Activated naive CD4-positive, alpha-beta T cell treated with anti-CD3 and anti-CD28 coated beads, Interleukin-2, amount 10 ng/mL, durations not matched to agents 7 days and 5 days (primary cell): ENCODE results near the gene FNTB.

ENCODE experiments used
- CTCF ChIA-PET: fragments of 350-600 bp; sonication (Branson Sonifier 250); formaldehyde crosslinking; loops from one replicate; lab custom pipeline; 2021; ENCODE audit warnings: antibody characterized with exemption; lab: Charles Lee
- DNase-seq: peaks from one replicate; pipeline ENCODE4 v3.0.0-alpha.2; 2020
- H3K27ac Mint-ChIP-seq: one replicate; pipeline ENCODE4 v1.8.0; 2021; ENCODE audit warnings: mild to moderate bottlenecking, moderate library complexity, mixed read lengths
- H3K27me3 Mint-ChIP-seq: one replicate; pipeline ENCODE4 v1.8.0; 2021; ENCODE audit warnings: mild to moderate bottlenecking, mixed read lengths
- H3K36me3 Mint-ChIP-seq: one replicate; pipeline ENCODE4 v1.8.0; 2021; ENCODE audit warnings: mixed read lengths
- H3K4me1 Mint-ChIP-seq: one replicate; pipeline ENCODE4 v1.8.0; 2021; ENCODE audit warnings: mixed read lengths
- H3K4me3 Mint-ChIP-seq: one replicate; pipeline ENCODE4 v1.8.0; 2021; ENCODE audit warnings: mild to moderate bottlenecking, moderate library complexity, mixed read lengths
- H3K9me3 Mint-ChIP-seq: one replicate; pipeline ENCODE4 v1.8.0; 2021; ENCODE audit warnings: mixed read lengths

The FNTB gene

GRCh38 chr14:65045006-65045405 lies 58.3 kb downstream of the FNTB start:
- Mint-ChIP-seq H3K9me3 (no peaks in the 10 kb centered on the region), H3K27me3 (no peaks in the 10 kb centered on the region), H3K27ac (no peak overlapping the region), H3K4me1 (peaks cover 30% of the 10 kb centered on the region), H3K36me3 (peaks cover 47% of the 10 kb centered on the region), H3K4me3 (no peak overlapping the region)
- DNase-seq = no peak
- CTCF ChIA-PET = no interaction called here

GRCh38 chr14:65045709-65046108 lies 59.0 kb downstream of the FNTB start:
- Mint-ChIP-seq H3K4me3 (no peak overlapping the region), H3K9me3 (no peaks in the 10 kb centered on the region), H3K27ac (no peak overlapping the region)

GRCh38 chr14:65052832-65053231 lies 66.1 kb downstream of the FNTB start:
- H3K4me1 Mint-ChIP-seq = peaks cover 12% of the 10 kb centered on the region
- H3K36me3 Mint-ChIP-seq = peaks cover 29% of the 10 kb centered on the region
- CTCF ChIA-PET = no interaction called here
- no peak overlapping the region for H3K4me3 Mint-ChIP-seq
- H3K9me3 Mint-ChIP-seq = no peaks in the 10 kb centered on the region
- DNase-seq = no peak
- H3K27me3 Mint-ChIP-seq = no peaks in the 10 kb centered on the region
- H3K27ac Mint-ChIP-seq = peak overlapping the region; percentile 19

More at GRCh38 chr14:65045709-65046108, 59.0 kb downstream of the FNTB start:
- no peaks in the 10 kb centered on the region for H3K27me3 Mint-ChIP-seq
- peaks cover 30% of the 10 kb centered on the region for H3K4me1 Mint-ChIP-seq
- CTCF ChIA-PET = no interaction called here
- H3K36me3 Mint-ChIP-seq = peaks cover 45% of the 10 kb centered on the region
- no peak for DNase-seq

- peaks cover 32% of the 10 kb centered on the region for H3K36me3 Mint-ChIP-seq
- no peaks in the 10 kb centered on the region for H3K9me3 Mint-ChIP-seq
- no peaks in the 10 kb centered on the region for H3K27me3 Mint-ChIP-seq
- H3K4me3 Mint-ChIP-seq = no peak overlapping the region
- CTCF ChIA-PET = no interaction called here
- peaks cover 7% of the 10 kb centered on the region for H3K4me1 Mint-ChIP-seq
- H3K27ac Mint-ChIP-seq = no peak overlapping the region
- DNase-seq = no peak
Observed at GRCh38 chr14:65053466-65053865, 66.8 kb downstream of the FNTB start.

- Mint-ChIP-seq H3K36me3 (peaks cover 35% of the 10 kb centered on the region), H3K27ac (peak overlapping the region; percentile 74), H3K4me1 (peaks cover 5% of the 10 kb centered on the region), H3K27me3 (no peaks in the 10 kb centered on the region), H3K4me3 (no peak overlapping the region), H3K9me3 (no peaks in the 10 kb centered on the region)
- DNase-seq = no peak
- CTCF ChIA-PET = no interaction called here
Observed at GRCh38 chr14:65054471-65055085, 67.9 kb downstream of the FNTB start.

GRCh38 chr14:65057695-65058094 lies 71.0 kb downstream of the FNTB start:
- Mint-ChIP-seq H3K4me1 (peaks cover 5% of the 10 kb centered on the region), H3K9me3 (no peaks in the 10 kb centered on the region), H3K27me3 (no peaks in the 10 kb centered on the region), H3K27ac (no peak overlapping the region), H3K36me3 (peaks cover 50% of the 10 kb centered on the region), H3K4me3 (no peak overlapping the region)
- DNase-seq = no peak
- CTCF ChIA-PET = no interaction called here

- Mint-ChIP-seq H3K4me1 (peaks cover 2% of the 10 kb centered on the region), H3K4me3 (no peak overlapping the region), H3K36me3 (peaks cover 61% of the 10 kb centered on the region), H3K9me3 (no peaks in the 10 kb centered on the region), H3K27ac (no peak overlapping the region), H3K27me3 (no peaks in the 10 kb centered on the region)
- CTCF ChIA-PET = no interaction called here
- no peak for DNase-seq
Observed at GRCh38 chr14:65062096-65063075, 75.7 kb downstream of the FNTB start.

GRCh38 chr14:65065719-65066118 lies 79.0 kb downstream of the FNTB start:
- Mint-ChIP-seq H3K4me3 (no peak overlapping the region), H3K27me3 (no peaks in the 10 kb centered on the region), H3K27ac (no peak overlapping the region), H3K4me1 (no peaks in the 10 kb centered on the region), H3K9me3 (no peaks in the 10 kb centered on the region), H3K36me3 (peaks cover 65% of the 10 kb centered on the region)
- CTCF ChIA-PET = no interaction called here
- no peak for DNase-seq

GRCh38 chr14:65069874-65070413 lies 83.2 kb downstream of the FNTB start:
- H3K36me3 Mint-ChIP-seq = peaks cover 49% of the 10 kb centered on the region
- H3K27ac Mint-ChIP-seq = no peak overlapping the region

GRCh38 chr14:65070471-65070976 lies 83.8 kb downstream of the FNTB start:
- CTCF ChIA-PET = no interaction called here
- no peak for DNase-seq
- peaks cover 12% of the 10 kb centered on the region for H3K4me1 Mint-ChIP-seq
- peaks cover 49% of the 10 kb centered on the region for H3K36me3 Mint-ChIP-seq
- no peak overlapping the region for H3K4me3 Mint-ChIP-seq
- no peaks in the 10 kb centered on the region for H3K27me3 Mint-ChIP-seq
- H3K9me3 Mint-ChIP-seq = no peaks in the 10 kb centered on the region
- no peak overlapping the region for H3K27ac Mint-ChIP-seq

More at GRCh38 chr14:65069874-65070413, 83.2 kb downstream of the FNTB start:
- Mint-ChIP-seq H3K4me1 (peaks cover 7% of the 10 kb centered on the region), H3K4me3 (no peak overlapping the region), H3K27me3 (no peaks in the 10 kb centered on the region), H3K9me3 (no peaks in the 10 kb centered on the region)
- DNase-seq = no peak
- CTCF ChIA-PET = interaction anchor here (0.5 kb wide), 1 partner anchor 354 kb away, joined by 3 read pairs; no protein-coding TSS in a partner anchor

- Mint-ChIP-seq H3K27ac (no peak overlapping the region), H3K36me3 (peaks cover 50% of the 10 kb centered on the region), H3K27me3 (no peaks in the 10 kb centered on the region), H3K4me3 (no peak overlapping the region), H3K9me3 (no peaks in the 10 kb centered on the region), H3K4me1 (peaks cover 15% of the 10 kb centered on the region)
- no peak for DNase-seq
- CTCF ChIA-PET = no interaction called here
Observed at GRCh38 chr14:65071544-65071943, 84.8 kb downstream of the FNTB start.

GRCh38 chr14:65072256-65072655 lies 85.6 kb downstream of the FNTB start:
- peaks cover 15% of the 10 kb centered on the region for H3K4me1 Mint-ChIP-seq
- CTCF ChIA-PET = no interaction called here
- no peak for DNase-seq
- no peak overlapping the region for H3K27ac Mint-ChIP-seq
- H3K9me3 Mint-ChIP-seq = no peaks in the 10 kb centered on the region
- H3K36me3 Mint-ChIP-seq = peaks cover 54% of the 10 kb centered on the region
- no peak overlapping the region for H3K4me3 Mint-ChIP-seq
- H3K27me3 Mint-ChIP-seq = no peaks in the 10 kb centered on the region

GRCh38 chr14:65072937-65073336 lies 86.2 kb downstream of the FNTB start:
- no peaks in the 10 kb centered on the region for H3K27me3 Mint-ChIP-seq
- no peaks in the 10 kb centered on the region for H3K9me3 Mint-ChIP-seq
- CTCF ChIA-PET = no interaction called here
- no peak for DNase-seq
- peaks cover 15% of the 10 kb centered on the region for H3K4me1 Mint-ChIP-seq
- H3K4me3 Mint-ChIP-seq = no peak overlapping the region
- peaks cover 57% of the 10 kb centered on the region for H3K36me3 Mint-ChIP-seq
- no peak overlapping the region for H3K27ac Mint-ChIP-seq

GRCh38 chr14:65073605-65074201 lies 87.0 kb downstream of the FNTB start:
- no peaks in the 10 kb centered on the region for H3K27me3 Mint-ChIP-seq
- H3K27ac Mint-ChIP-seq = peak overlapping the region; percentile 55
- CTCF ChIA-PET = no interaction called here
- H3K36me3 Mint-ChIP-seq = peaks cover 51% of the 10 kb centered on the region
- DNase-seq = no peak
- H3K9me3 Mint-ChIP-seq = no peaks in the 10 kb centered on the region
- peaks cover 15% of the 10 kb centered on the region for H3K4me1 Mint-ChIP-seq
- no peak overlapping the region for H3K4me3 Mint-ChIP-seq
